ENCODE measurements around the gene PRR5L.
A peak's percentile ranks its signal among the peaks of the same experiment; 100 is the strongest.

The PRR5L gene

GRCh38 chr11:36274414-36274813, 21.7 kb upstream of the PRR5L start:
- no peak for DNase-seq
- intact Hi-C loops (cut with DNase I), result no loop called here

GRCh38 chr11:36278531-36279282, 17.4 kb upstream of the PRR5L start:
- DNase-seq, result peak in 1 of 10 donors; percentile 76
- intact Hi-C loops (cut with DNase I), result no loop called here

GRCh38 chr11:36280531-36280930, 15.6 kb upstream of the PRR5L start:
- intact Hi-C loops (cut with DNase I), result no loop called here

GRCh38 chr11:36281850-36282249, 14.2 kb upstream of the PRR5L start:
- intact Hi-C loops (cut with DNase I), result no loop called here
- DNase-seq, result no peak

More at GRCh38 chr11:36280531-36280930, 15.6 kb upstream of the PRR5L start:
- no peak for DNase-seq

GRCh38 chr11:36282926-36283325, 13.2 kb upstream of the PRR5L start:
- DNase-seq, result no peak
- intact Hi-C loops (cut with DNase I), result no loop called here

GRCh38 chr11:36288442-36289225, 7.5 kb upstream of the PRR5L start:
- intact Hi-C loops (cut with DNase I), result no loop called here
- DNase-seq, result peak in 1 of 10 donors; percentile 54

- DNase-seq, result peak; percentile 95 to 99 (median 97)
- intact Hi-C loops (cut with DNase I), result no loop called here
These were observed 6.7 kb upstream of the PRR5L start, which contains the start of gene COMMD9 for GRCh38 chr11:36289226-36289852. COMMD9 (minus strand) TSS chr11:36289424; CDS start chr11:36289412, 12 bp downstream.

GRCh38 chr11:36292311-36292722, 3.8 kb upstream of the PRR5L start:
- intact Hi-C loops (cut with DNase I), result loop anchor here (2.0 to 5.0 kb wide), 2 partner anchors 186 to 200 kb away; no protein-coding TSS in a partner anchor
- DNase-seq, result no peak

GRCh38 chr11:36296884-36297543, 926 bp downstream of the PRR5L start:
- intact Hi-C loops (cut with DNase I), result no loop called here
- no peak for DNase-seq

- DNase-seq, result peak; percentile 21 to 95 (median 62)
These were observed 4.6 kb downstream of the PRR5L start for GRCh38 chr11:36300650-36301049.

GRCh38 chr11:36304351-36304750, 8.3 kb downstream of the PRR5L start:
- no peak for DNase-seq
- intact Hi-C loops (cut with DNase I), result loop anchor here (5.0 kb wide), 1 partner anchor 73 kb away; no protein-coding TSS in a partner anchor

More at GRCh38 chr11:36300650-36301049, 4.6 kb downstream of the PRR5L start:
- intact Hi-C loops (cut with DNase I), result loop anchor here (5.0 kb wide), 1 partner anchor 77 kb away; no protein-coding TSS in a partner anchor

- intact Hi-C loops (cut with DNase I), result no loop called here
- DNase-seq, result no peak
These were observed 9.0 kb downstream of the PRR5L start for GRCh38 chr11:36305047-36305446.

GRCh38 chr11:36306888-36307287, 10.8 kb downstream of the PRR5L start:
- intact Hi-C loops (cut with DNase I), result no loop called here
- no peak for DNase-seq

GRCh38 chr11:36308577-36308976, 12.5 kb downstream of the PRR5L start:
- no peak for DNase-seq
- intact Hi-C loops (cut with DNase I), result no loop called here

GRCh38 chr11:36309779-36310178, 13.7 kb downstream of the PRR5L start:
- intact Hi-C loops (cut with DNase I), result no loop called here

GRCh38 chr11:36311926-36312595, 16.0 kb downstream of the PRR5L start:
- DNase-seq, result no peak
- intact Hi-C loops (cut with DNase I), result no loop called here

More at GRCh38 chr11:36309779-36310178, 13.7 kb downstream of the PRR5L start:
- no peak for DNase-seq

GRCh38 chr11:36312611-36313472, 16.8 kb downstream of the PRR5L start:
- DNase-seq, result no peak
- intact Hi-C loops (cut with DNase I), result no loop called here

- intact Hi-C loops (cut with DNase I), result no loop called here
- no peak for DNase-seq
These were observed 17.8 kb downstream of the PRR5L start for GRCh38 chr11:36313750-36314433.

All from posterior cingulate gyrus (tissue), 11 donors.